Hematopoietic multipotent progenitor cell treated with erythropoietin and hydrocortisone succinate and interleukin-3 and kit ligand, for 8 days (in vitro differentiated cells): Measurements from ENCODE around the gene EIF3F.
"Not testable (repeated sequence)": the region's sequence is repeated elsewhere in the genome, so short reads cannot be mapped to it uniquely, and the experiment has no call there.

Experiments used
- DNase-seq: peaks from one replicate; pipeline ENCODE4 v3.0.0-alpha.2; 2015

Gene EIF3F, protein sequence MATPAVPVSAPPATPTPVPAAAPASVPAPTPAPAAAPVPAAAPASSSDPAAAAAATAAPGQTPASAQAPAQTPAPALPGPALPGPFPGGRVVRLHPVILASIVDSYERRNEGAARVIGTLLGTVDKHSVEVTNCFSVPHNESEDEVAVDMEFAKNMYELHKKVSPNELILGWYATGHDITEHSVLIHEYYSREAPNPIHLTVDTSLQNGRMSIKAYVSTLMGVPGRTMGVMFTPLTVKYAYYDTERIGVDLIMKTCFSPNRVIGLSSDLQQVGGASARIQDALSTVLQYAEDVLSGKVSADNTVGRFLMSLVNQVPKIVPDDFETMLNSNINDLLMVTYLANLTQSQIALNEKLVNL

DNA sequence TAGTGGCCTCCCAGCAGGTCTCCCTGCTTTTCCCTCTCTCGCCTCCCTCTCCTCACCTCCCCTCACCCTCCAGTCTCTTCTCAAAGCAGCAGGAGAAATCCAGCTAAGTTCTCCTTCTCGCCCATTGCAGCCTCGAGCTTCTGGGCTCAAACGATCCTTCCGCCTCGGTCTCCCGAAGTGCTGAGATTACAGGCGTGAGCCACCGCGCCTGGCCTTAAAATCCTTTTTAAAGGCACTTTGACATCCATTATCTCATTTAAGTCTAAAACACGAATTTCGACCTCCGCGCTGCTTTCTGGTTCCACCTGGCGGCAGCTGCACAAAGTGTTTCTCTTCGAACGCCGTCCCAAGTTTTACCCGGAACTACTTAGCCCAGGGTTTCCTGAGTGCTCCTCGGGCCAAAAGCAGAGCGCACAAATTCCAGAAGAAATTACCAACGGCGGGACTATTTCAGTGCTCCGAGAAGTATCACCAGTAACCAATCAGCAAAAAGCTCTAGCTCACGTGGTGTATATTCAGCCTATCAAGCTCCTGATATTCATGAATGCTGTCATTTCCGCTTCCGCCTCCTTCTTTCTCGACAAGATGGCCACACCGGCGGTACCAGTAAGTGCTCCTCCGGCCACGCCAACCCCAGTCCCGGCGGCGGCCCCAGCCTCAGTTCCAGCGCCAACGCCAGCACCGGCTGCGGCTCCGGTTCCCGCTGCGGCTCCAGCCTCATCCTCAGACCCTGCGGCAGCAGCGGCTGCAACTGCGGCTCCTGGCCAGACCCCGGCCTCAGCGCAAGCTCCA, at the start of gene EIF3F:
TSS of gene EIF3F (plus strand) at position 570 of the 792 bp plus-strand sequence. CDS start at position 586, 16 bp downstream.
- peak; percentile 100 for DNase-seq

GRCh38 chr11:7941146-7941545, 46.0 kb upstream of the EIF3F start:
- no peak for DNase-seq

DNA sequence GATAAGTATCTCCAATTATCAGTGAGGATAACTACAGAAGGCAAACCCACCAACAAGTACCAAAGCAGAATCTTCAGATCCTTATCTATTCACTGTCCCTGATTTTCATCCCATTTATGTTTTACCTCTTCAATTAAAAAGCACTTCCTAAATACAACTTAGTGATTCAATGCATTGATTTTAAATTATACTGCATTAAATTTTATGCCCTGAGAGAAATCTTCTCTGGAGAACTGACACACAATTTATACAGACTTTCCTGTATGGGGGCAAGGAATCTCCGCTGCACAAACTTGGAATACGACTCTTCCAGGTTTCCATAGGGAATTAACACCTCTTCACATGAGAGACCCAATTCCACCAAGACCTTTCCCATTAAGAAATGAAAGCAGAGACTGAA, 45.5 kb upstream of the EIF3F start, which contains the start of gene OR10A3:
TSS of gene OR10A3 (minus strand) at position 101 of the 400 bp plus-strand sequence. CDS start 2,188 bp downstream, outside the sequence.
- no peak for DNase-seq

GRCh38 chr11:7944123-7944522, 43.0 kb upstream of the EIF3F start:
- no peak for DNase-seq

- no peak for DNase-seq
Observed at GRCh38 chr11:7949934-7950333, 37.2 kb upstream of the EIF3F start.

DNA sequence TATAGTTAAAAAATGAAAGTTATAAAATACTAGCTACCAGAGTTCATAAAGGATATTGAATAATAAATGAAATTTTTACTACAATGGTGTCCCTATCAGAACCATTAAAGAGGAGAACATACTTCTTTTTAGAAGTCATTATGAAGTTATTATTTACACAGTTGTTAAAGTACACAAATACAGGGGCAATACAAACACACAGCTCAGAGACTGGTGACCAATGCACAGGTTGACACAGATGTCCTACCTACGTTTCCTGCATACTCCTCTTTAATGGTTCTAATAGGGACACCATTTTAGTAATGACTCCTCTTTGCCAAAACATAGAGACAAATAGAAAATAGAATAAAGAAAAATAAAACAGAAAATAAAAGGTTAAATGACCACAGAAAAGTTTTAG, 31.9 kb upstream of the EIF3F start:
- DNase-seq = no peak

DNA sequence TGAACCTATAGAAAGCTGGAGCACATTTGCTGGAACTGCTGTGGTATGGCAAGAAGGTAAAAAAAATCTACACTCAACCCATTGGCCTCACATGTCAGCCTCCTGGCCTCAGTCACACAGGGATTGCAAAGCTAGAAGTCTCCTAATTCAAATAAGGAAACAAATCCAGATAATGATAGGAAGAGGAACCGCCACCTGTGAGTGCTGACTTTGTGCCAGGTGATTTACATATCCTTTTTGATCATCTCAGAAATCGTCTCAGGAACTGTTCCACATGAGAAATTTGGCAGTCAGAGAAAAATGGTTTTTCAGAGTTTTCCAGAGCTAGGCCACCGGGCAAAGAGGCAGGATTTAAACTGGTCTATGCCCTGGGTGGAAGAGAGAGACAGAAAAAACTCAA, 22.9 kb upstream of the EIF3F start:
- DNase-seq = no peak

DNA sequence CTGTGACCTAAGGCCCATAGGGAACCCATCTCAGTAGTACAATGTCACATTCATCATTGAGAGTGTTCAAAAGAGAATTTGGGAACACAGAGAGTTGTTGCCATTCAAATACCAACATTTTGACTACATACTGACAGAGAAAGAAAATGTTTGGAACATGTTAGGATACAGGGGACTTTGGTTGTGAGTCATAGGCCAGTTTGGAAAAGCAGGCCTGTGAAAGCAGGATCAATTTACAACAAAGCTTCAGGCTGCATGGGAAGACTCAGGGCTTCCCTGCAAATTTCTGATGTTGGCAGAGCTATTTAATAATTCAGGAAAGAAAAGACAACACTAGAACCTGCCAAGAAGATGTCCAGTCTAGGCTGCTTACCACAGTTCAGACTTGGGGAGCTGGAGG, 22.3 kb upstream of the EIF3F start:
- DNase-seq = no peak

DNA sequence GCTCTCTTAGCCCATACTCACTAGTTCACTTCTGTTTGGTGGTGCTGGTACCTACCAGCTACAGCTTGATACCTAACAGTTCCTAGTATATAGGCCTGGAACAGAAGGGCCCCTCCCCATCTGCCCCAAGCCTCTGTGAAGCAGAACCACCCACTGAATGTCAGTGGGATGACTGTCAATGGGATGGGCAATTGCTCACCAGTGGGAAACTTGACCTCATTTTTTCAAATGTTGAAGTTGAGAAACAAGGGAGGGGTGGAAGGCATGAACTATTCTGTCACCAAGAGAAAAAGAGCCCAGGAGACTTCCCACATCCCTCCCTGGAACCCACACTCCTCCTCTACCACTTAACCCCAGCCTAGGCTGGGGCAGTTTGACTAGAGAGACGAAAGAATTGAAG, 21.8 kb upstream of the EIF3F start, which contains the start of gene NLRP10:
TSS of gene NLRP10 (minus strand) at position 62 of the 400 bp plus-strand sequence. CDS start 1,952 bp downstream, outside the sequence.
- no peak for DNase-seq

DNA sequence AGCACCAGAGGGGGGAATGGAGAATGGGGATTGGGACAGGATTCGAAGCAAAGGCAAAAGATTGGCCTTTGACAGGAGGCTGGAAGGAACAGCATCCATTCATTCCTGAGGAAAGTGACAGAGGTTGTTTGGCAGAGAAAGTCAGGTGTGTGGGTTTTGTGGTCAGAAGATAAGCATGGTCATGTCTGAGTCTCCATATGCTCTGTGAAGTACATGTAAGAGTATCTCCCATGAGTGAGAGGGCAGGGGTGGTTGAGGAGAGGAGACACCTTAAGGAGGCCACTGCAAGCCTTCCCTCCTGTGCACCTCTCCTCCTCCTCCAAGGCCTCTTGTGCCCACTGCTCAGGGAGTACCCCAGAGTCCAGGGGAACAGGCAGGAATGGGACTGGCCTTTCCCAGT, 20.0 kb upstream of the EIF3F start:
- DNase-seq = no peak

GRCh38 chr11:7967826-7968225, 19.3 kb upstream of the EIF3F start:
- DNase-seq = no peak

DNA sequence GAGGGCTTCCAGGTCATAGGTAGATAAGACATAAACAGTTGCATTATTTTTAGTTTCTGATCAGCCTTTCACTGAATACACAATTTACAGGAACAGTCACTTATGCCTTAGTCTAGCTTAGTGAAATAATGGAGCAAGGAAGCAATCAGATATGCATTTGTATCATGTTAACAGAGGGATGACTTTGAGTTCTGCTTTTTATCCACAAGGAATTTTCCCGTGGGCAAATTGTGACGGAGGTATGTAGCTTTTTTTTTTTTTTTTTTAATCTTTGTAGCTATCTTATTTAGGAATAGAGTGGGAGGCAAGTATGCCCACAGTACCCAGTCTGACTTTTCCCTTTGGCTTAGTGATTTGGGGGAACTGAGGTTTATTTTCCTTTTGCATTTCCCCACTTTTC, 18.5 kb upstream of the EIF3F start:
- no peak for DNase-seq

GRCh38 chr11:7969756-7970646, 17.1 kb upstream of the EIF3F start:
- no peak for DNase-seq

- DNase-seq = no peak
Observed at GRCh38 chr11:7971846-7972245, 15.3 kb upstream of the EIF3F start.

GRCh38 chr11:7973011-7973410, 14.1 kb upstream of the EIF3F start:
- no peak for DNase-seq

GRCh38 chr11:7974668-7975067, 12.5 kb upstream of the EIF3F start:
- DNase-seq = no peak

- DNase-seq = peak; percentile 8
Observed at GRCh38 chr11:7977232-7977917, 9.8 kb upstream of the EIF3F start.

DNA sequence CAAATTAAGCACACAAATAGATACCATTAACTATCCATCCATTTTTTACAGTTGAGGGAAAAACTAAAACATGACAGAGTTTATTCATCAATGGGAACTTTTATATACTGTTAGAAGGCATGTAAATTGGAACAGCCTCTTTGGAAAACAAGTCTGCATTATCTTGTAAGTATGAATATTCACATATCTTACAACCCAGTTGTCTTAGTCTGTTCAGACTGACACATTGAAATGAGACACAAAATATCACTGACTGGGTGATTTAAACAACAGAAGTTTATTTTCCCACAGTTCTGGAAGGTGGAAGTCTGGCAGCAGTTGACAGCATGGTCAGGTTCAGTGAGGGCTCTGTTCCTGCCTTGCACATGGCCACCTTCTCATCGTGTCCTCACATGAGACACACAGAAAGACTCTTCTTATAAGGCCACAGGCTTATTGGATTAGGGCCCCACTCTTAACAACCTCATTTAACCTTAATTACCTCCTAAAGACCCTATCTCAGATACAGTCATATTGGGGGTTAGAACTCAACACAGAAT, 5.4 kb upstream of the EIF3F start:
- DNase-seq = no peak

GRCh38 chr11:7982582-7983119, 4.5 kb upstream of the EIF3F start:
- DNase-seq = no peak

GRCh38 chr11:7983832-7984590, 3.1 kb upstream of the EIF3F start:
- no peak for DNase-seq

GRCh38 chr11:7987560-7987883, 385 bp downstream of the EIF3F start:
- DNase-seq = not testable (repeated sequence)
